GM13976 (cell line): ENCODE measurements around the gene GAL.

Experiments
- DNase-seq: peaks from one replicate; pipeline ENCODE4 v3.0.0; 2012; ENCODE audit warnings: low spot score
- in situ Hi-C: fragments of 300-500 bp; cut with MboI; formaldehyde crosslinking; loops from one replicate; pipeline ENCODE4 v1.12.0; 2022; ENCODE audit warnings: low sequenced_read_pairs, mixed read lengths, inconsistent platforms; ENCODE audit not compliant: unreplicated experiment
- TF ChIP-seq, protein P1 (sequence below): IDR thresholded peaks from 2 replicates; pipeline ENCODE4 v1.5.1; 2012; ENCODE audit warnings: borderline replicate concordance, mild to moderate bottlenecking; ENCODE audit not compliant: insufficient read depth; ENCODE audit errors: extremely low read depth, missing control alignments, control extremely low read depth

GAL gene

GRCh38 chr11:68649851-68650555 lies 34.3 kb upstream of the GAL start:
- in situ Hi-C loops: no loop called here

GRCh38 chr11:68650801-68651200 lies 33.5 kb upstream of the GAL start:
- TF ChIP-seq, protein P1, sequence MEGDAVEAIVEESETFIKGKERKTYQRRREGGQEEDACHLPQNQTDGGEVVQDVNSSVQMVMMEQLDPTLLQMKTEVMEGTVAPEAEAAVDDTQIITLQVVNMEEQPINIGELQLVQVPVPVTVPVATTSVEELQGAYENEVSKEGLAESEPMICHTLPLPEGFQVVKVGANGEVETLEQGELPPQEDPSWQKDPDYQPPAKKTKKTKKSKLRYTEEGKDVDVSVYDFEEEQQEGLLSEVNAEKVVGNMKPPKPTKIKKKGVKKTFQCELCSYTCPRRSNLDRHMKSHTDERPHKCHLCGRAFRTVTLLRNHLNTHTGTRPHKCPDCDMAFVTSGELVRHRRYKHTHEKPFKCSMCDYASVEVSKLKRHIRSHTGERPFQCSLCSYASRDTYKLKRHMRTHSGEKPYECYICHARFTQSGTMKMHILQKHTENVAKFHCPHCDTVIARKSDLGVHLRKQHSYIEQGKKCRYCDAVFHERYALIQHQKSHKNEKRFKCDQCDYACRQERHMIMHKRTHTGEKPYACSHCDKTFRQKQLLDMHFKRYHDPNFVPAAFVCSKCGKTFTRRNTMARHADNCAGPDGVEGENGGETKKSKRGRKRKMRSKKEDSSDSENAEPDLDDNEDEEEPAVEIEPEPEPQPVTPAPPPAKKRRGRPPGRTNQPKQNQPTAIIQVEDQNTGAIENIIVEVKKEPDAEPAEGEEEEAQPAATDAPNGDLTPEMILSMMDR: no peak
- DNase-seq: no peak
- in situ Hi-C loops: no loop called here

More at GRCh38 chr11:68649851-68650555, 34.3 kb upstream of the GAL start:
- TF ChIP-seq, protein P1: no peak
- no peak for DNase-seq

DNA sequence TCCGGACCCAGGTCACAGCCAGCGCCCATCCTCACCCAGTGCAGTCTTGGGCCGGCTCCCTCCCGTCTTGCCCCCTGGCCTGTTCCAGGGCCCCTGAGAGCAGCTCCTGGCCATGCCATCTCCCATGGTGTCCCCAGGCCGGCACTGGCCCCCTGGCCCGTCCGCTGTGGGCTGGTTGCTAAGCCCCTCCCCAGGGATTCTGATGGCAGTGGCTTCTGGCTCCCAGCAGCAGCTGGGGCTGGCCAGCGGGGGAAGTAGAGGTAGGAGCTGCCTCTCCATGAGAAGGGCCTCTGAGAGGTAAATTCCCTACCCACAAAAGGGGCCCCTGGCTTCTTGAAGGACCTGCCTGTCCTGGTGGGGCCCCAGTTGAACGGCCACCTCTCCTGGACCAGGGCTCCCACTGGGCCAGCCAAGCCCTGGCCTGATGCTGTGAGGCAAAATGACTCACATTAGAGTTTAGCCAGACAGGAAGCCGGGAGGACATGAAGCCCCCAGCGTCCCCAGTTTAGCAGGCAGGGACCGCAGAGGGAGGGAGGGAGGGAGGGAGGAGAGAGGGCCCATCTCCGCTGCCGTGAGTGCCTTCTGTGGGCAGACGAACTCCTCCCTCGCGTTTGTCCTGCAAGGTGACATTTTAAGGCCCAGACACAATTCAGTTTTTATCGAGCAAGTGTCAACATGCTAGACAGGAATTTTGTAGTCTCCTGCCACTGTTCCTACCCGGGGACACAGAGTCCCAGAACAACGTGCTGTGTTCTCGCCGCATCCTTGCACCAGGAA lies 32.9 kb upstream of the GAL start:
- TF ChIP-seq, protein P1: no peak
- in situ Hi-C loops: no loop called here
- DNase-seq: no peak

DNA sequence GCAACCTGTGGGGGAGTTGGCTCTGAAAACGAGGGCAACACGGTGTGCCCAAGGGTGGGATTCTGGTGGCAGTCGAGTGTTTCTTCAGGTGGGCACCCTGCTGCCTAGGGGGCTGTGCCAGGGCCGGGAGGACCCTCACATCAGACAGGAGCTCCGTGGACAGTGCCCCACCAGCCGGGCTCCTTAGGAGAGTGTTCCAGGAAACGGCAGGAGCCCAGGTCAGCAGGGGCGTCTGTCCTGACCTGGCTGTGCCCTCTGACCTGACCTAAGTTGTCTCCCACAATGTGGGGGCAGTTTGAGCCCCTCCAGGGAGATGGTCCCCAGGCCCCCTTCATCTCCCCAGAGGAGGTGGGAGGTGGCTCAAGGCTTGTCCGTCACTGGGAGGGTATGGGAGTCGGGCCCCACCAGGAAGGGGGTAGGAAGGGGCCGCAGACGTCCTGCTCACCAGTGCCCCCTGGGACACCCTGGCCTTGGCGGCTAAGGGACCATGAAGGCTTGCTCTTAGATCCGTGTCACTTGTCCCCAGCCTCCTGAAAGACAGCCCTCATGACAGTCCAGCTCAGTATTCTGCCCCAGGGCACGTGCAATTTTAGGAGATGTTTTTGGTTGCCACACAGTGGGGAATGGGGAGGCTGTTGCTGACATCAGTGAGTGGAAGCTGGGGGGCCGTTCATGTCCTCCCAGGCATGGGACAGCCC lies 32.2 kb upstream of the GAL start:
- TF ChIP-seq, protein P1: no peak
- in situ Hi-C loops: no loop called here
- DNase-seq: no peak

- in situ Hi-C loops: no loop called here
- TF ChIP-seq, protein P1: no peak
- no peak for DNase-seq
Observed at GRCh38 chr11:68652683-68653156, 31.6 kb upstream of the GAL start.
